ENCODE results near the gene CCDC148. TPM values are rescaled to one million over a fixed set of nuclear protein-coding genes. Genes with fewer than 3 reads are reported as not detected.

The CCDC148 gene
- total and polyA plus RNA-seq, 2 experiments from 2014 or later, result 0.39 to 2.1 TPM

GRCh38 chr2:158130832-158131473 is 325.6 kb downstream of the CCDC148 start:
- Histone ChIP-seq H3K27me3 (no peaks in the 10 kb centered on the region), H3K4me1 (ENCODE audit: low read depth) (no peaks in the 10 kb centered on the region), H3K27ac (no peak overlapping the region), H3K9me3 (ENCODE audit: low read depth) (no peaks in the 10 kb centered on the region), H3K36me3 (no peaks in the 10 kb centered on the region), H3K4me3 (no peak overlapping the region)
- TF ChIP-seq CTCF (IDR thresholded peaks at IDR 0.05; ENCODE audit: low read depth, low read length), result no peak
- DNase-seq (ENCODE audit: low read depth in 1 of 2, low spot score in 1 of 2), result no peak

GRCh38 chr2:158129037-158129436 is 327.5 kb downstream of the CCDC148 start:
- H3K4me3 ChIP-seq, result no peak overlapping the region
- no peaks in the 10 kb centered on the region for H3K4me1 ChIP-seq (ENCODE audit: low read depth)
- H3K36me3 ChIP-seq, result no peaks in the 10 kb centered on the region
- H3K9me3 ChIP-seq (ENCODE audit: low read depth), result no peaks in the 10 kb centered on the region
- H3K27me3 ChIP-seq, result no peaks in the 10 kb centered on the region
- H3K27ac ChIP-seq, result no peak overlapping the region
- TF ChIP-seq CTCF (IDR thresholded peaks at IDR 0.05; ENCODE audit: low read depth, low read length), result no peak
- DNase-seq (ENCODE audit: low read depth in 1 of 2, low spot score in 1 of 2), result no peak

GRCh38 chr2:158128168-158128973 is 328.2 kb downstream of the CCDC148 start:
- H3K27me3 ChIP-seq, result no peaks in the 10 kb centered on the region
- H3K36me3 ChIP-seq, result no peaks in the 10 kb centered on the region
- no peak overlapping the region for H3K4me3 ChIP-seq
- TF ChIP-seq CTCF (IDR thresholded peaks at IDR 0.05; ENCODE audit: low read depth, low read length), result no peak
- no peaks in the 10 kb centered on the region for H3K4me1 ChIP-seq (ENCODE audit: low read depth)
- no peak overlapping the region for H3K27ac ChIP-seq
- no peaks in the 10 kb centered on the region for H3K9me3 ChIP-seq (ENCODE audit: low read depth)
- no peak for DNase-seq (ENCODE audit: low read depth in 1 of 2, low spot score in 1 of 2)

GRCh38 chr2:158127380-158127804 is 329.2 kb downstream of the CCDC148 start:
- H3K9me3 ChIP-seq (ENCODE audit: low read depth), result no peaks in the 10 kb centered on the region
- no peak for DNase-seq (ENCODE audit: low read depth in 1 of 2, low spot score in 1 of 2)
- no peaks in the 10 kb centered on the region for H3K36me3 ChIP-seq
- no peaks in the 10 kb centered on the region for H3K4me1 ChIP-seq (ENCODE audit: low read depth)
- no peak overlapping the region for H3K4me3 ChIP-seq
- no peaks in the 10 kb centered on the region for H3K27me3 ChIP-seq
- no peak for TF ChIP-seq CTCF (IDR thresholded peaks at IDR 0.05; ENCODE audit: low read depth, low read length)
- no peak overlapping the region for H3K27ac ChIP-seq

GRCh38 chr2:158125756-158126498 is 330.6 kb downstream of the CCDC148 start:
- H3K4me1 ChIP-seq (ENCODE audit: low read depth), result no peaks in the 10 kb centered on the region
- H3K27me3 ChIP-seq, result no peaks in the 10 kb centered on the region
- no peak overlapping the region for H3K4me3 ChIP-seq
- no peaks in the 10 kb centered on the region for H3K36me3 ChIP-seq
- no peaks in the 10 kb centered on the region for H3K9me3 ChIP-seq (ENCODE audit: low read depth)
- no peak for TF ChIP-seq CTCF (IDR thresholded peaks at IDR 0.05; ENCODE audit: low read depth, low read length)
- no peak overlapping the region for H3K27ac ChIP-seq
- no peak for DNase-seq (ENCODE audit: low read depth in 1 of 2, low spot score in 1 of 2)

Data from cardiac muscle cell (in vitro differentiated cells and primary cell).